ENCODE measurements around the gene SPDEF. TPM values are rescaled to one million over a fixed set of nuclear protein-coding genes. Genes with fewer than 3 reads are reported as not detected.

Gene SPDEF
- total RNA-seq, 4 donors from 2014 or later: 25.0 to 45.9 (median 32.3) TPM

DNA sequence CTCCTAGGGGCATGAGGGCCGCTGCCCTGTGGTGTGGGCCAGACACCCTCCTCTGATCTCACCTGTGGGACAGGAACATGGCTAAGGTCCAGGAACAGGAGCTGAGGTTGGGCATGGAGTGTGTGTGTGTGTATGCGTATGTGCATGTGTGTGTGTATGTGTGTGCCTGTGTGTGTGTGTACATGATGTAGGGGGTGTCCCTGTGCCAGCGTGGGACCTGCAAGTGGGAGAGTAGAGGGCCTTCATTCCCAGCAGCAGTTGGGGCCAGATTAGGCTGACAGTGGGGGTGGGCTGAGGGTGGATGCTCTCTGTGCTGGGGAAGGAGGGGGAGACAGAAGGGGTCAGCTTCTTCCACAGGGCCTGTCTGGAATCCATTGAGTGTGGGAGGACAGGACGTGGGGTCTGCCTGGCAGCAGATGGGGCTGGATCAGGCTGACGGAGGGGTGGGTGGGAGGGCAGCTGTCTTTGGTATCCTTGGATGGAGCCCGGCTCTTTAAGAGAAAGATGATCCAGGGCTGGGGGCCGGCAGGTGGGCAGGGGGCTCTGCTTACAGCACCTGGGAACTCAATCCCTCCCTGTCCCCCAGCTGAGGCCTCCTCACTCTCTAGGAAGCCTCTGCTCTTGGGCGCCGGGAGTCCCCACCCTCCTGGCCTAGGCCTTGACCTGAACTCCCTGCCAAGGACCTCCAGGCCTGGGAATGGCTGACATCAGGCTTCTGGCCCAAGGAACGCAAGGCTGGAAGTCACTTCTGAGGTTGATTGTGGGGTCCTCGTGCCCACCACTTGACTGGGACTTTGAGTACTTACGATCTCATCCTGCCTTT, 44.0 kb downstream of the SPDEF start:
- H3K36me3 ChIP-seq: no peaks in the 10 kb centered on the region
- peaks cover 19% of the 10 kb centered on the region for H3K27me3 ChIP-seq
- WGBS: 72% methylated on average over 11 of the region's 12 CpGs
- H3K4me3 ChIP-seq: no peak overlapping the region
- DNase-seq (ENCODE audit: low spot score in 2 of 2): peak in 1 of 2 donors; percentile 38
- TF ChIP-seq CTCF (IDR thresholded peaks at IDR 0.05) (no peak), POLR2A (IDR thresholded peaks at IDR 0.05) (no peak), EP300 (IDR thresholded peaks at IDR 0.05) (no peak), POLR2AphosphoS5 (IDR thresholded peaks at IDR 0.05) (no peak)
- H3K9me3 ChIP-seq: no peaks in the 10 kb centered on the region
- H3K27ac ChIP-seq: no peak overlapping the region
- peaks cover 5% of the 10 kb centered on the region for H3K4me1 ChIP-seq

DNA sequence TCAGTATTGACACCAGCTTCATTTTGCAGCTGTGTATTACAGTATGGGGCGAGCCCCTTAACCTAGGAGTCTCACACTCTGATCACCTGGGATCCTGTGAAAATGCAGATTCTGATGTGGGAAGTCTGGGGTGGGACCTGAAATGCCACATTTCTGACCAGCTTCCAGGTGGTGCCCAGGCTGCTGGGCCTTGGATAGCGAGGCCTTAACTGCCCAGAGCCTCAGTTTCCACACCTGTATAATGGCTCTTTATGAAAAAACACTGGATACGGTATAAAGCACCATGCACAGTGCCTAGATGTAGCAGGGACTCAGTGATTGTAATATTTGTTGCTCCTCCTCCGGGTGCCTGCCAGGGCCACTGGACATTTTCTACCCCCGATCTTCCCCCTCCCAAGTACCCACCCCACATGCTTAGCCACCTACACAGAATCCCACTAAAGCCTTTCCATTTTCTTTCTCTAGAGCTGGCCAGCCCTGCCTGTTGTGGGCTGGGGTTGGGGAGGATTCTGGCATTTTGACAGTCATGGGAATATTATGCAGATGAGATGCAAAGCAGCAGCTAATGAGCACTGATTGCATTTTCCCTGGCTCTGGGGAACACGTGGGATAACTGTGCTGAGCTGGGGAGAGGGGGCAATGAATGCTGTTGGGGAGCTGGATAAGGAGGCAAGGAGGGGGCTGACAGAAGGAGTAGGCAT, 44.8 kb downstream of the SPDEF start:
- Histone ChIP-seq H3K9me3 (no peaks in the 10 kb centered on the region), H3K27ac (no peak overlapping the region)
- WGBS: 76% methylated on average over 6 of the region's 6 CpGs

GRCh38 chr6:34510299-34510698, 45.8 kb downstream of the SPDEF start:
- Histone ChIP-seq H3K27ac (no peak overlapping the region), H3K4me3 (no peak overlapping the region), H3K4me1 (peaks cover 5% of the 10 kb centered on the region), H3K27me3 (peaks cover 5% of the 10 kb centered on the region), H3K9me3 (no peaks in the 10 kb centered on the region), H3K36me3 (no peaks in the 10 kb centered on the region)
- TF ChIP-seq POLR2AphosphoS5 (IDR thresholded peaks at IDR 0.05): no peak
- no peak for TF ChIP-seq EP300 (IDR thresholded peaks at IDR 0.05)
- TF ChIP-seq POLR2A (IDR thresholded peaks at IDR 0.05): no peak
- TF ChIP-seq CTCF (IDR thresholded peaks at IDR 0.05): no peak
- WGBS: 83% methylated on average over 4 of the region's 4 CpGs
- DNase-seq (ENCODE audit: low spot score in 2 of 2): peak in 1 of 2 donors; percentile 17

More for the DNA sequence above, 44.8 kb downstream of the SPDEF start:
- no peak overlapping the region for H3K4me3 ChIP-seq
- peaks cover 5% of the 10 kb centered on the region for H3K4me1 ChIP-seq
- H3K36me3 ChIP-seq: no peaks in the 10 kb centered on the region
- DNase-seq (ENCODE audit: low spot score in 2 of 2): peak in 1 of 2 donors; percentile 17
- H3K27me3 ChIP-seq: peaks cover 12% of the 10 kb centered on the region
- no peak for TF ChIP-seq POLR2A (IDR thresholded peaks at IDR 0.05)
- no peak for TF ChIP-seq POLR2AphosphoS5 (IDR thresholded peaks at IDR 0.05)
- no peak for TF ChIP-seq CTCF (IDR thresholded peaks at IDR 0.05)
- no peak for TF ChIP-seq EP300 (IDR thresholded peaks at IDR 0.05)

- no peaks in the 10 kb centered on the region for H3K36me3 ChIP-seq
- no peak for TF ChIP-seq POLR2A (IDR thresholded peaks at IDR 0.05)
- TF ChIP-seq EP300 (IDR thresholded peaks at IDR 0.05): no peak
- TF ChIP-seq CTCF (IDR thresholded peaks at IDR 0.05): no peak
- TF ChIP-seq POLR2AphosphoS5 (IDR thresholded peaks at IDR 0.05): no peak
- H3K4me3 ChIP-seq: no peak overlapping the region
- no peak overlapping the region for H3K27ac ChIP-seq
- DNase-seq (ENCODE audit: low spot score in 2 of 2): no peak
- 98% methylated on average over 4 of the region's 4 CpGs for WGBS
- H3K9me3 ChIP-seq: no peaks in the 10 kb centered on the region
- H3K27me3 ChIP-seq: no peaks in the 10 kb centered on the region
- peaks cover 3% of the 10 kb centered on the region for H3K4me1 ChIP-seq
Observed at GRCh38 chr6:34509782-34510181, 46.3 kb downstream of the SPDEF start.

DNA sequence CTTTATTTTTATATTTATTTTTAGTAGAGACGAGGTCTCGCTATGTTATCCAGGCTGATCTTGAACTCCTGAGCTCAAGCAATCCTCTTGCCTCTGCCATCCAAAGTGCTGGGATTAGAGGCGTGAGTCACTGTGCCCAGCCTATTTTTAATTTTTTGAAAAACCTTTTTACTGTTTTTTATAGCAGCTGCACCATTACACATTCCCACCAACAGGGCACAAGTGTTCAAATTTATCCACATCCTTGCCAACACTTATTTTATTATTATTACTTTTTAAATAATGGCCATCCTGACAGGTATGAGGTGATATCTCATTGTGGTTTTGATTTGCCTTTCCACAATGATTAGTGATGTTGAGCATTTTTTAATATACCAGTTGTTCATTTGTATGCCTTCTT, 47.7 kb downstream of the SPDEF start:
- Histone ChIP-seq H3K9me3 (no peaks in the 10 kb centered on the region), H3K36me3 (no peaks in the 10 kb centered on the region), H3K27me3 (no peaks in the 10 kb centered on the region), H3K27ac (no peak overlapping the region), H3K4me1 (no peaks in the 10 kb centered on the region), H3K4me3 (no peak overlapping the region)
- DNase-seq (ENCODE audit: low spot score in 2 of 2): no peak
- no peak for TF ChIP-seq CTCF (IDR thresholded peaks at IDR 0.05)
- no peak for TF ChIP-seq POLR2A (IDR thresholded peaks at IDR 0.05)
- no peak for TF ChIP-seq POLR2AphosphoS5 (IDR thresholded peaks at IDR 0.05)
- TF ChIP-seq EP300 (IDR thresholded peaks at IDR 0.05): no peak
- 98% methylated on average over 3 of the region's 3 CpGs for WGBS

Data from suprapubic skin (tissue), 4 donors.